ENCODE results near the gene ABCF1. TPM values are rescaled to one million over a fixed set of nuclear protein-coding genes. Genes with fewer than 3 reads are reported as not detected.

The ABCF1 gene
- total and polyA plus RNA-seq, 2 of the 8 experiments (the other 6 are each of a cell fraction or from before 2014, with no cell fraction given) = 48.8 to 123 TPM

GRCh38 chr6:30542404-30542725 lies 28.9 kb upstream of the ABCF1 start:
- H3K4me2 ChIP-seq (ENCODE audit: insufficient read depth in 1 of 2, low read depth in 2 of 2, low read length in 2 of 2) = no peak overlapping the region; a peak in 1 of 4 replicates
- no peak overlapping the region for H2AK5ac ChIP-seq (ENCODE audit: low read depth, low read length)
- H3K9me3 ChIP-seq (ENCODE audit: insufficient read depth in 2 of 2, low read depth in 1 of 2, low read length in 1 of 2) = no peaks in the 10 kb centered on the region
- no peak overlapping the region for H2BK120ac ChIP-seq (replicated peaks; ENCODE audit: low read depth, low read length)
- no peak overlapping the region for H2BK20ac ChIP-seq (ENCODE audit: low read length)
- H3K23me2 ChIP-seq (ENCODE audit: low read depth, low read length) = no peaks in the 10 kb centered on the region
- ChIA-PET POLR2A (ENCODE audit: partially characterized antibody) (interaction anchor here (0.7 to 4.5 kb wide), 15 partner anchors 9 to 76 kb away, joined by 3 to 47 read pairs (median 5); partner anchors contain the start of genes GNL1, MRPS18B and PRR3), CTCF (ENCODE audit: partially characterized antibody) (interaction anchor here (0.9 to 20.8 kb wide), 26 partner anchors 8 to 228 kb away, joined by 3 to 326 read pairs (median 6); partner anchors contain the start of genes GNL1 and PRR3)
- H3K36me3 ChIP-seq (ENCODE audit: control insufficient read depth in 2 of 4, insufficient read depth in 4 of 4, low read length in 3 of 4) = peaks cover 3 to 10% (median 4%) of the 10 kb centered on the region in 4 experiments; a peak in 6 of 8 replicates
- no peaks in the 10 kb centered on the region for H3K79me1 ChIP-seq (ENCODE audit: low read depth, low read length)
- H2BK15ac ChIP-seq (ENCODE audit: low read length) = no peak overlapping the region
- no peak overlapping the region for H4K91ac ChIP-seq (replicated peaks; ENCODE audit: insufficient read length, low read length)
- H2BK5ac ChIP-seq (ENCODE audit: low read depth, low read length) = no peak overlapping the region
- no peak overlapping the region for H3K14ac ChIP-seq (ENCODE audit: insufficient read length)
- H3K27me3 ChIP-seq (replicated peaks in 1 of 4; ENCODE audit: control insufficient read depth in 3 of 4, extremely low read depth in 1 of 4, insufficient read depth in 3 of 4, low read length in 3 of 4) = no peaks in the 10 kb centered on the region
- H4K20me1 ChIP-seq (replicated peaks in 1 of 2; ENCODE audit: control insufficient read depth in 1 of 2, insufficient read depth in 2 of 2, low read length in 2 of 2) = peaks cover 0 to 2% of the 10 kb centered on the region in 2 experiments
- no peak overlapping the region for H3K18ac ChIP-seq (ENCODE audit: extremely low read depth, low read length)
- FAIRE-seq (no peak), DNase-seq (ENCODE audit: low read depth in 1 of 2, low spot score in 2 of 2) (no peak)
- no peak overlapping the region for H4K8ac ChIP-seq (ENCODE audit: extremely low read depth, insufficient read depth, low read length)
- H2AFZ ChIP-seq (ENCODE audit: low read length) = no peak overlapping the region
- no peak overlapping the region for H3K56ac ChIP-seq (replicated peaks; ENCODE audit: insufficient read length, low read depth, low read length)
- no peak overlapping the region for H3K4me3 ChIP-seq (ENCODE audit: extremely low read depth in 1 of 4, insufficient read depth in 2 of 4, low read depth in 3 of 4, low read length in 4 of 4)
- no peak overlapping the region for H3K27ac ChIP-seq (ENCODE audit: low read depth, low read length)
- no peak overlapping the region for H4K5ac ChIP-seq (ENCODE audit: insufficient read length, low read depth, low read length)
- WGBS, 2 experiments (ENCODE audit: extremely low coverage in 1 of 2, insufficient coverage in 1 of 2, insufficient read length in 1 of 2, insufficient replicate concordance in 2 of 2, low coverage in 1 of 2, low lambda C conversion rate in 2 of 2, missing lambda C conversion rate in 1 of 2) = 58 to 100% methylated on average over 1 to 4 of the region's 4 CpGs
- H3K79me2 ChIP-seq (ENCODE audit: control insufficient read depth in 1 of 2, insufficient read depth in 2 of 2, low read length in 2 of 2) = no peaks in the 10 kb centered on the region
- peak overlapping the region; percentile 60; the same call in 1 of the 2 replicates for H2BK12ac ChIP-seq (ENCODE audit: low read depth, low read length)
- no peak overlapping the region for H3K9ac ChIP-seq (replicated peaks in 1 of 4; ENCODE audit: extremely low read depth in 1 of 4, low read depth in 3 of 4, low read length in 3 of 4)
- H3K23ac ChIP-seq (ENCODE audit: insufficient read length) = no peak overlapping the region
- no peaks in the 10 kb centered on the region for H3K4me1 ChIP-seq (replicated peaks in 1 of 4; ENCODE audit: control insufficient read depth in 3 of 4, insufficient read depth in 4 of 4, low read length in 3 of 4)
- no peak overlapping the region for H3K4ac ChIP-seq (replicated peaks; ENCODE audit: insufficient read length, low read depth, low read length)
- TF ChIP-seq, protein P1, sequence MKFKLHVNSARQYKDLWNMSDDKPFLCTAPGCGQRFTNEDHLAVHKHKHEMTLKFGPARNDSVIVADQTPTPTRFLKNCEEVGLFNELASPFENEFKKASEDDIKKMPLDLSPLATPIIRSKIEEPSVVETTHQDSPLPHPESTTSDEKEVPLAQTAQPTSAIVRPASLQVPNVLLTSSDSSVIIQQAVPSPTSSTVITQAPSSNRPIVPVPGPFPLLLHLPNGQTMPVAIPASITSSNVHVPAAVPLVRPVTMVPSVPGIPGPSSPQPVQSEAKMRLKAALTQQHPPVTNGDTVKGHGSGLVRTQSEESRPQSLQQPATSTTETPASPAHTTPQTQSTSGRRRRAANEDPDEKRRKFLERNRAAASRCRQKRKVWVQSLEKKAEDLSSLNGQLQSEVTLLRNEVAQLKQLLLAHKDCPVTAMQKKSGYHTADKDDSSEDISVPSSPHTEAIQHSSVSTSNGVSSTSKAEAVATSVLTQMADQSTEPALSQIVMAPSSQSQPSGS (IDR thresholded peaks at IDR 0.05; ENCODE audit: low read length) = no peak
- TF ChIP-seq YY1 (IDR thresholded peaks at IDR 0.05; ENCODE audit: low read depth, low read length) (no peak), SIRT6 (IDR thresholded peaks at IDR 0.05; ENCODE audit: low read length) (no peak), RFX5 (IDR thresholded peaks at IDR 0.05; ENCODE audit: borderline replicate concordance, low read depth, low read length) (no peak), HDAC2 (IDR thresholded peaks at IDR 0.05; ENCODE audit: borderline replicate concordance in 1 of 2, low read depth in 2 of 2, low read length in 2 of 2) (no peak), RNF2 (IDR thresholded peaks at IDR 0.05; ENCODE audit: borderline replicate concordance, low read depth, low read length, missing control alignments, poor library complexity, severe bottlenecking) (no peak), TAF7 (optimal IDR thresholded peaks at IDR 0.05; ENCODE audit: borderline replicate concordance, low read depth, low read length) (no peak), POU5F1 (IDR thresholded peaks at IDR 0.05; ENCODE audit: low read depth, low read length) (no peak), RXRA (IDR thresholded peaks at IDR 0.05; ENCODE audit: insufficient read depth, low read depth, low read length) (no peak), CEBPB (IDR thresholded peaks at IDR 0.05; ENCODE audit: low read depth, low read length) (no peak)
- TF ChIP-seq, protein P2, sequence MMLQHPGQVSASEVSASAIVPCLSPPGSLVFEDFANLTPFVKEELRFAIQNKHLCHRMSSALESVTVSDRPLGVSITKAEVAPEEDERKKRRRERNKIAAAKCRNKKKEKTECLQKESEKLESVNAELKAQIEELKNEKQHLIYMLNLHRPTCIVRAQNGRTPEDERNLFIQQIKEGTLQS (IDR thresholded peaks at IDR 0.05; ENCODE audit: insufficient read depth, low read depth, low read length) = no peak
